ENCODE data around the gene MCC. TPM values are rescaled to one million over a fixed set of nuclear protein-coding genes. Genes with fewer than 3 reads are reported as not detected.

MCC gene
- total RNA-seq, 1 experiment from 2014 or later: 7.6 TPM

DNA sequence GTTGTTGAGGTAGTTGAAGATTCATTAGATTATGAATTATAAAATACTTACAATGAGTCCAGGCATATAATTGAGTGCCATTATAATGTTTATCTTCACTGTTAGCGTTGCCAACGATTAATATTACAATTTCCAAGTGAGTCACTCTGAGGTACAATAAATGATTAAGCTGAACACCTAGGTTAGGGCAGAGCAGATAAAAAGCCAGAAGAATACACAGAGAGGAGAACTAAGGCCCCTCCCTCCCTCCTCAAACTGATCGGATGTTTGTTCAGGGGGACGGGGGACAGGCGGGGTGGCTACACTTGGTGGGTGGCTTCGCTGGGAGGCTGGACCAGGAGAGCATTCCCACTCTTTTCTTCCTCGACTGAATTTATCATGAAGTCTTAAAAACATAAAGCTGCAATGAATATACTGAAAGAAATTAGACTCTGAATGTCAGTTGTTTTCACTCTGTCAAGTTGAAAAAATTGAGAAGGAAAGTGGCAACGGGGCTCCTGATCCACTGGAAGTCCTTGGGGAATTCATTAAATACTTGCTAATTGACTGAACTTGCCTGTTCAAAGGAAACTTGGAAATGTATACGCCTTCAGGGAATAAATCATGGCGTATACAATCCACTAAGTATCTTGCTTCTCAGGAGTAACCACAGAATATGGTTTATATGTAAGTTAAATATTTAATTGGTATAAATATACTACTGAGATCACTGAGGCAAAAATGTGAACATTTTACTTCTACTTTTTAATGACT, 251.5 kb downstream of the MCC start:
- no peak overlapping the region for H3K4me3 Mint-ChIP-seq
- H2BK5ac ChIP-seq (ENCODE audit: insufficient read length, low read length): no peak overlapping the region
- H3K18ac ChIP-seq (ENCODE audit: insufficient read length, low read depth, low read length): no peak overlapping the region
- no peaks in the 10 kb centered on the region for H3K23me2 ChIP-seq (ENCODE audit: insufficient read length, low read depth, low read length, poor library complexity, severe bottlenecking)
- H2BK120ac ChIP-seq (ENCODE audit: low read depth, low read length, poor library complexity, severe bottlenecking): no peak overlapping the region
- H3K27ac Mint-ChIP-seq: no peak overlapping the region
- no peak overlapping the region for H4K5ac ChIP-seq (ENCODE audit: insufficient read length, low read depth, low read length)
- H4K20me1 ChIP-seq (ENCODE audit: control insufficient read depth, insufficient read depth, insufficient read length): no peaks in the 10 kb centered on the region
- no peak overlapping the region for H2AK5ac ChIP-seq (ENCODE audit: insufficient read length, low read length)
- DNase-seq: no peak
- H3K14ac ChIP-seq (ENCODE audit: insufficient read depth, low read length): no peak overlapping the region
- H3K4me1 Mint-ChIP-seq: peaks cover 44 to 51% of the 10 kb centered on the region in 2 experiments
- H3K79me1 ChIP-seq (ENCODE audit: insufficient read depth, low read depth, low read length, poor library complexity, severe bottlenecking): no peaks in the 10 kb centered on the region
- no peak overlapping the region for H3K56ac ChIP-seq (ENCODE audit: insufficient read length, low read depth, low read length)
- H3K4me2 ChIP-seq (ENCODE audit: insufficient read depth, insufficient read length, low read length): no peak overlapping the region
- no peaks in the 10 kb centered on the region for H3K36me3 Mint-ChIP-seq (ENCODE audit: insufficient read depth in 1 of 3, low read depth in 3 of 3)
- no peaks in the 10 kb centered on the region for H3K9me3 ChIP-seq (ENCODE audit: control insufficient read depth, low read depth, low read length)
- no peak overlapping the region for H4K8ac ChIP-seq (replicated peaks; ENCODE audit: insufficient read length, low read depth, low read length)
- H3K9ac ChIP-seq (ENCODE audit: extremely low read depth, insufficient read length, low read length): no peak overlapping the region
- no peak overlapping the region for H2AFZ ChIP-seq (ENCODE audit: low read length)
- no peak overlapping the region for H3K27ac ChIP-seq (ENCODE audit: insufficient read length, low read depth, low read length)
- H3K4me1 ChIP-seq (ENCODE audit: insufficient read depth, low read length): peaks cover 18% of the 10 kb centered on the region; the same call in 1 of the 2 replicates
- 0 out of 2 replicates have a peak, but pooled peaks cover 2% of the 10 kb centered on the region for H3K79me2 ChIP-seq (ENCODE audit: insufficient read depth, low read length)
- no peak overlapping the region for H4K91ac ChIP-seq (ENCODE audit: insufficient read length, low read depth, low read length)
- TF ChIP-seq, protein P1, sequence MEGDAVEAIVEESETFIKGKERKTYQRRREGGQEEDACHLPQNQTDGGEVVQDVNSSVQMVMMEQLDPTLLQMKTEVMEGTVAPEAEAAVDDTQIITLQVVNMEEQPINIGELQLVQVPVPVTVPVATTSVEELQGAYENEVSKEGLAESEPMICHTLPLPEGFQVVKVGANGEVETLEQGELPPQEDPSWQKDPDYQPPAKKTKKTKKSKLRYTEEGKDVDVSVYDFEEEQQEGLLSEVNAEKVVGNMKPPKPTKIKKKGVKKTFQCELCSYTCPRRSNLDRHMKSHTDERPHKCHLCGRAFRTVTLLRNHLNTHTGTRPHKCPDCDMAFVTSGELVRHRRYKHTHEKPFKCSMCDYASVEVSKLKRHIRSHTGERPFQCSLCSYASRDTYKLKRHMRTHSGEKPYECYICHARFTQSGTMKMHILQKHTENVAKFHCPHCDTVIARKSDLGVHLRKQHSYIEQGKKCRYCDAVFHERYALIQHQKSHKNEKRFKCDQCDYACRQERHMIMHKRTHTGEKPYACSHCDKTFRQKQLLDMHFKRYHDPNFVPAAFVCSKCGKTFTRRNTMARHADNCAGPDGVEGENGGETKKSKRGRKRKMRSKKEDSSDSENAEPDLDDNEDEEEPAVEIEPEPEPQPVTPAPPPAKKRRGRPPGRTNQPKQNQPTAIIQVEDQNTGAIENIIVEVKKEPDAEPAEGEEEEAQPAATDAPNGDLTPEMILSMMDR (conservative IDR thresholded peaks at IDR 0.05): no peak
- WGBS (ENCODE audit: extremely low coverage, insufficient read length, low lambda C conversion rate): no CpG with 5 or more reads among the region's 10 CpGs
- H3K9me3 Mint-ChIP-seq: no peaks in the 10 kb centered on the region
- H3T11ph ChIP-seq (ENCODE audit: low read length): no peak overlapping the region
- no peaks in the 10 kb centered on the region for H3K27me3 Mint-ChIP-seq (ENCODE audit: low read depth)
- H3K4ac ChIP-seq (ENCODE audit: low read depth, low read length): no peak overlapping the region
- no peak overlapping the region for H2BK12ac ChIP-seq (ENCODE audit: insufficient read length, low read depth, low read length)
- H2BK15ac ChIP-seq (ENCODE audit: low read depth, low read length): no peak overlapping the region
- no peak overlapping the region for H2BK20ac ChIP-seq (ENCODE audit: low read depth, low read length, poor library complexity, severe bottlenecking)
- no peak overlapping the region for H3K23ac ChIP-seq (ENCODE audit: insufficient read length, low read depth, low read length)
- no peaks in the 10 kb centered on the region for H3K27me3 ChIP-seq (ENCODE audit: insufficient read depth, low read length)

Data from H9 (cell line).